OCI-LY3 (cell line): ENCODE data around the gene TBC1D1.

Source experiments
- H2AFZ ChIP-seq: fragments of 200-600, 300-600 bp; shearing (Covaris generic); 2 replicates; pipeline ENCODE4 v1.6.0; 2014; ENCODE audit warnings: antibody characterized with exemption, low read depth, low read length
- H3K27ac ChIP-seq: fragments of 200-600, 300-600 bp; sonication (generic); 2 replicates; pipeline ENCODE4 v1.5.1; 2014; ENCODE audit warnings: mild to moderate bottlenecking, low read length, moderate library complexity, mixed read lengths
- H3K27me3 ChIP-seq: fragments of 200-600, 300-600 bp; sonication (generic); 2 replicates; pipeline ENCODE4 v1.6.1; 2014; ENCODE audit warnings: low read depth, low read length, mixed read lengths
- H3K36me3 ChIP-seq: fragments of 200-600, 300-600 bp; sonication (generic); replicated peaks from 2 replicates; pipeline ENCODE3; 2014; ENCODE audit warnings: low read depth, low read length, mixed read lengths
- H3K4me1 ChIP-seq: fragments of 300-600, 200-600 bp; sonication (generic); 2 replicates; pipeline ENCODE4 v1.6.1; 2014; ENCODE audit warnings: low read length, mixed read lengths
- H3K4me2 ChIP-seq: fragments of 200-600, 300-600 bp; sonication (generic); 2 replicates; pipeline ENCODE4 v1.6.1; 2014; ENCODE audit warnings: low read length, mixed read lengths
- H3K4me3 ChIP-seq: fragments of 300-600, 200-600 bp; sonication (generic); 2 replicates; pipeline ENCODE4 v1.5.1; 2014; ENCODE audit warnings: antibody characterized with exemption, mild to moderate bottlenecking, low read length, moderate library complexity
- H3K79me2 ChIP-seq: fragments of 300-600, 200-600 bp; shearing (Covaris generic); 2 replicates; pipeline ENCODE4 v1.6.1; 2014; ENCODE audit warnings: mild to moderate bottlenecking, low read length, mixed read lengths
- H3K9ac ChIP-seq: fragments of 300-600, 200-600 bp; shearing (Covaris generic); 2 replicates; pipeline ENCODE4 v1.6.0; 2014; ENCODE audit warnings: mild to moderate bottlenecking, low read length, moderate library complexity
- H3K9me3 ChIP-seq: fragments of 200-600, 300-600 bp; shearing (Covaris generic); 2 replicates; pipeline ENCODE4 v1.6.1; 2014; ENCODE audit warnings: low read length, mixed read lengths; ENCODE audit not compliant: insufficient read depth
- H4K20me1 ChIP-seq: fragments of 200-600, 300-600 bp; sonication (generic); 2 replicates; pipeline ENCODE4 v1.6.1; 2016; ENCODE audit warnings: low read length, mixed read lengths; ENCODE audit not compliant: insufficient read depth
- EZH2phosphoT487 ChIP-seq: fragments of 200-600 bp; shearing (Covaris generic); IDR thresholded peaks from 2 replicates; pipeline ENCODE4 v1.6.1; 2018; ENCODE audit warnings: antibody characterized with exemption, mixed run types, low read depth
- TF ChIP-seq, protein P1 (sequence below): fragments of 200-600, 300-600 bp; sonication (generic); IDR thresholded peaks from 2 replicates; pipeline ENCODE4 v1.5.1; 2014; ENCODE audit warnings: antibody characterized with exemption, low read length, low read depth

Gene TBC1D1

DNA sequence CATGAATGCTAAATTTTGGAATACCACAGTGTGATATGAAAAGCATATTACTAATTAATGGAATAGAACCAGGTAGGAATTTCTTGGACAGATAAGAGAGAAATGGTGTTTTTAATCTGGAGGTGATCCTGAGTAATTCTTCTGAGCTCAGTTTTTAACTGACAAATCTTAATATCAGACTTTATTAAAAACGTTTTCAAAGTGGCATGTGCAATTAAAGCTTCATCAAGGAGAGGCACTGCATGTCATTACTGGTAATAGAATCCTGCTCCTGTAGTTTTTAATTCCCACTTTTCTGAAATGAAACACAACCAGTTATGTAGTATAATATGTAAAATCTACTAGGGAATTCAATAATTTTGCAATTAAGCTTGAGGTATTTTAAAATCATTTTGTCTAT, 62.3 kb downstream of the TBC1D1 start:
- Histone ChIP-seq H3K4me1 (no peaks in the 10 kb centered on the region), H3K79me2 (no peaks in the 10 kb centered on the region), H2AFZ (no peak overlapping the region), H3K4me3 (no peak overlapping the region), H3K36me3 (no peaks in the 10 kb centered on the region), H3K9me3 (no peaks in the 10 kb centered on the region), H4K20me1 (no peaks in the 10 kb centered on the region), H3K27ac (no peak overlapping the region), H3K9ac (no peak overlapping the region), H3K4me2 (no peak overlapping the region), H3K27me3 (no peaks in the 10 kb centered on the region)
- TF ChIP-seq, protein P1, sequence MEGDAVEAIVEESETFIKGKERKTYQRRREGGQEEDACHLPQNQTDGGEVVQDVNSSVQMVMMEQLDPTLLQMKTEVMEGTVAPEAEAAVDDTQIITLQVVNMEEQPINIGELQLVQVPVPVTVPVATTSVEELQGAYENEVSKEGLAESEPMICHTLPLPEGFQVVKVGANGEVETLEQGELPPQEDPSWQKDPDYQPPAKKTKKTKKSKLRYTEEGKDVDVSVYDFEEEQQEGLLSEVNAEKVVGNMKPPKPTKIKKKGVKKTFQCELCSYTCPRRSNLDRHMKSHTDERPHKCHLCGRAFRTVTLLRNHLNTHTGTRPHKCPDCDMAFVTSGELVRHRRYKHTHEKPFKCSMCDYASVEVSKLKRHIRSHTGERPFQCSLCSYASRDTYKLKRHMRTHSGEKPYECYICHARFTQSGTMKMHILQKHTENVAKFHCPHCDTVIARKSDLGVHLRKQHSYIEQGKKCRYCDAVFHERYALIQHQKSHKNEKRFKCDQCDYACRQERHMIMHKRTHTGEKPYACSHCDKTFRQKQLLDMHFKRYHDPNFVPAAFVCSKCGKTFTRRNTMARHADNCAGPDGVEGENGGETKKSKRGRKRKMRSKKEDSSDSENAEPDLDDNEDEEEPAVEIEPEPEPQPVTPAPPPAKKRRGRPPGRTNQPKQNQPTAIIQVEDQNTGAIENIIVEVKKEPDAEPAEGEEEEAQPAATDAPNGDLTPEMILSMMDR: no peak
- TF ChIP-seq EZH2phosphoT487: no peak

DNA sequence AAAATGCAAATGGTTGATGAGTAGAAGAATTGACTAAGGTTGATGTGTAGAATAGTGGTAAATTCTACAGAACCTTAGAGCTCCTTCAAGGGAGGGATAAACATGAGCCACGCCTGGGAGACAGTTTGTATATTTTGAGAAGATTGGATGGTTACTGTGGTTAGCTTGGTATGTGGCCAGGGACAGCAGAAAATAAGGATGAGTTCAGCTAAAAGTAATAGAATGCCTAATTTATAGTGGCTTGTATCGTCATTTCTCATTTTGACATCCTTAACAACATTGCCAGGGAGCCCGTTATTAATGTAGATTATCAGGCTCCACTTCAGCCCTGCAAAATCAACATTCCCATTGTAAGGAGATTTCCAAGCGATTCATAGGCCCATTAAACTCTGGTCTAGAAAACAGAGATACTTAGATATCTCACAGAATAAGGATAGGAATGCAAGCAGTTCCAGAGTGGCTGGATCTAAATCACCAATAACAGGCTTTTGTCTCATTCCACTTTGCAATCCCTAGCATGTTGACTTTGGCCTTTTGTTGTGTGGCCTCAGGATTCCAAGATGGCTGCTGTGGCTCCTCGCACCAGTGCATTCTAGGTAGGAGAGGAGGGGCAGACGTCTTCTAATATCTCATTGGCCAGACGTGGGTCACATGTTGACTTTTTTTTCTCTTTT, 62.9 kb downstream of the TBC1D1 start:
- H3K9ac ChIP-seq: no peak overlapping the region
- H3K4me3 ChIP-seq: no peak overlapping the region
- H3K4me2 ChIP-seq: no peak overlapping the region
- TF ChIP-seq, protein P1: no peak
- TF ChIP-seq EZH2phosphoT487: no peak
- H3K27me3 ChIP-seq: no peaks in the 10 kb centered on the region
- no peaks in the 10 kb centered on the region for H3K4me1 ChIP-seq
- H3K36me3 ChIP-seq: no peaks in the 10 kb centered on the region
- no peak overlapping the region for H3K27ac ChIP-seq
- no peaks in the 10 kb centered on the region for H4K20me1 ChIP-seq
- no peak overlapping the region for H2AFZ ChIP-seq
- H3K79me2 ChIP-seq: no peaks in the 10 kb centered on the region
- no peaks in the 10 kb centered on the region for H3K9me3 ChIP-seq

DNA sequence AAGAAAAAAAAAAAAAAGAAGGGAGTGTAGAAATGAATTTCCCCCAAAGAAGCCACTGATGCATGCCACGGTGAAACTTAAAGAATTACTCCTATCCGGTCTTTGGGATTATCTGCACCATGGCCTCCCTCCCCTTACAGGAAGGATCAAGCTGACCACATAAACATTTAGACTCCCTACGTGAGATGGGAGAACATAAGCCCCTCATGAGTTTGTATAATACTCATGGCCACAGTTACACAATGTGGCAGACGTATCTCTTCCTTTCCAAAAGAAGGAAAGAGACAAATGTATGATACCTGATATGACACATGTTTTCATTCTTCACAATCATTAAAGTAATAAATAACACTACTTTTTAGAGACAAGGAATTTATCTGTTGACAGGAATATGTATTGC, 66.1 kb downstream of the TBC1D1 start:
- Histone ChIP-seq H3K4me3 (no peak overlapping the region), H3K4me2 (no peak overlapping the region), H3K27me3 (no peaks in the 10 kb centered on the region), H3K9me3 (no peaks in the 10 kb centered on the region), H3K36me3 (no peaks in the 10 kb centered on the region), H3K9ac (no peak overlapping the region), H3K27ac (no peak overlapping the region), H4K20me1 (no peaks in the 10 kb centered on the region), H2AFZ (no peak overlapping the region), H3K79me2 (no peaks in the 10 kb centered on the region), H3K4me1 (no peaks in the 10 kb centered on the region)
- no peak for TF ChIP-seq EZH2phosphoT487
- TF ChIP-seq, protein P1: no peak

DNA sequence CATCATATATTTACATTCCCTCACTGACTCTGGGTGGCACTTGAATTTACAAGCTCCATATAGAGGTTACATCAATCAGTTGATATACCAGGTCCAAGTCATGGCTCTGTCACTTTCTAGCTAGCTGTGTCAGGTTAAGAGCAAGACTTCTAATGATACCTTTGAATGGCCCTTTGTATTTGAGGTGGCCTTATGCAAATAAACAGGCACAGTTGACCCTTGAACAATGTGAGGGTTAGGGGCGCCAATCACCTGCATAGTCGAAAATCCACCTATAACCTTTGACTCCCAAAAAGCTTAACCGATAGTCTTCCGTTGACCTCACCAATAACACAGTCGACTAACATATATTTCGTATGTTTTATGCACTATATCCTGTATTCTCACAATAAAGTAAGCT, 68.0 kb downstream of the TBC1D1 start:
- TF ChIP-seq, protein P1: no peak
- TF ChIP-seq EZH2phosphoT487: no peak

More for the DNA sequence above, 68.0 kb downstream of the TBC1D1 start:
- Histone ChIP-seq H3K36me3 (no peaks in the 10 kb centered on the region), H3K9me3 (no peaks in the 10 kb centered on the region), H3K4me2 (no peak overlapping the region), H3K9ac (no peak overlapping the region), H3K27me3 (no peaks in the 10 kb centered on the region), H3K4me3 (no peak overlapping the region), H4K20me1 (no peaks in the 10 kb centered on the region), H3K4me1 (no peaks in the 10 kb centered on the region), H2AFZ (no peak overlapping the region), H3K79me2 (no peaks in the 10 kb centered on the region), H3K27ac (no peak overlapping the region)
